ENCODE data around the gene GALNT17. TPM values are rescaled to one million over a fixed set of nuclear protein-coding genes. Genes with fewer than 3 reads are reported as not detected.

GALNT17 gene
- total RNA-seq, 1 experiment from 2014 or later = not detected

DNA sequence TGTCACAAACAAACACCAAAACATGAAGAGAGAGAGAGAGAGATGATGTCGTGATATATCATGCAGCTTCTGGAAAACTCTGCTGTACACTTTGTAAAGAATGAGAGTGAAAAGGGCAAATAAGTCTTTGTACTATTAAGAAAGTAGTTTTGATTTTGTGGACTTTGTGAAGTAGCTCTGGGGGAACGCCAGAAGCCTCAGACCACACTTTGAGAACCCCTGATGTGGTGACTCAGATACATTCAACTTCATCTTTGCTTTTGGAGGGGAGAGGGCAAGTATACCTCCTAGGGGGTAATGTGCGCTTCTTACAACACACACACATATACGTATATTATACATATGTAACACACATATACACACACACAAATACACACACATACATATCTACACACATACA is 84.3 kb downstream of the GALNT17 start:
- BruUV-seq (replicated peaks) = no TSS peak
- in situ Hi-C loops (cut with HindIII; ENCODE audit: low pct_unique_long_range_greater_than_20kb, low sequenced_read_pairs) = no loop called here
- no peak for TF ChIP-seq POLR2AphosphoS5 (IDR thresholded peaks at IDR 0.05; ENCODE audit: low read depth, low read length)
- TF ChIP-seq, protein P1, sequence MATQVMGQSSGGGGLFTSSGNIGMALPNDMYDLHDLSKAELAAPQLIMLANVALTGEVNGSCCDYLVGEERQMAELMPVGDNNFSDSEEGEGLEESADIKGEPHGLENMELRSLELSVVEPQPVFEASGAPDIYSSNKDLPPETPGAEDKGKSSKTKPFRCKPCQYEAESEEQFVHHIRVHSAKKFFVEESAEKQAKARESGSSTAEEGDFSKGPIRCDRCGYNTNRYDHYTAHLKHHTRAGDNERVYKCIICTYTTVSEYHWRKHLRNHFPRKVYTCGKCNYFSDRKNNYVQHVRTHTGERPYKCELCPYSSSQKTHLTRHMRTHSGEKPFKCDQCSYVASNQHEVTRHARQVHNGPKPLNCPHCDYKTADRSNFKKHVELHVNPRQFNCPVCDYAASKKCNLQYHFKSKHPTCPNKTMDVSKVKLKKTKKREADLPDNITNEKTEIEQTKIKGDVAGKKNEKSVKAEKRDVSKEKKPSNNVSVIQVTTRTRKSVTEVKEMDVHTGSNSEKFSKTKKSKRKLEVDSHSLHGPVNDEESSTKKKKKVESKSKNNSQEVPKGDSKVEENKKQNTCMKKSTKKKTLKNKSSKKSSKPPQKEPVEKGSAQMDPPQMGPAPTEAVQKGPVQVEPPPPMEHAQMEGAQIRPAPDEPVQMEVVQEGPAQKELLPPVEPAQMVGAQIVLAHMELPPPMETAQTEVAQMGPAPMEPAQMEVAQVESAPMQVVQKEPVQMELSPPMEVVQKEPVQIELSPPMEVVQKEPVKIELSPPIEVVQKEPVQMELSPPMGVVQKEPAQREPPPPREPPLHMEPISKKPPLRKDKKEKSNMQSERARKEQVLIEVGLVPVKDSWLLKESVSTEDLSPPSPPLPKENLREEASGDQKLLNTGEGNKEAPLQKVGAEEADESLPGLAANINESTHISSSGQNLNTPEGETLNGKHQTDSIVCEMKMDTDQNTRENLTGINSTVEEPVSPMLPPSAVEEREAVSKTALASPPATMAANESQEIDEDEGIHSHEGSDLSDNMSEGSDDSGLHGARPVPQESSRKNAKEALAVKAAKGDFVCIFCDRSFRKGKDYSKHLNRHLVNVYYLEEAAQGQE (IDR thresholded peaks at IDR 0.05; ENCODE audit: insufficient read depth in 1 of 2, low read depth in 2 of 2, low read length in 1 of 2) = no peak
- TF ChIP-seq TCF7L2 (IDR thresholded peaks at IDR 0.05; ENCODE audit: low read depth, low read length) = no peak
- TF ChIP-seq SIN3A (IDR thresholded peaks at IDR 0.05; ENCODE audit: borderline replicate concordance, insufficient read depth, low read depth, low read length) = no peak

DNA sequence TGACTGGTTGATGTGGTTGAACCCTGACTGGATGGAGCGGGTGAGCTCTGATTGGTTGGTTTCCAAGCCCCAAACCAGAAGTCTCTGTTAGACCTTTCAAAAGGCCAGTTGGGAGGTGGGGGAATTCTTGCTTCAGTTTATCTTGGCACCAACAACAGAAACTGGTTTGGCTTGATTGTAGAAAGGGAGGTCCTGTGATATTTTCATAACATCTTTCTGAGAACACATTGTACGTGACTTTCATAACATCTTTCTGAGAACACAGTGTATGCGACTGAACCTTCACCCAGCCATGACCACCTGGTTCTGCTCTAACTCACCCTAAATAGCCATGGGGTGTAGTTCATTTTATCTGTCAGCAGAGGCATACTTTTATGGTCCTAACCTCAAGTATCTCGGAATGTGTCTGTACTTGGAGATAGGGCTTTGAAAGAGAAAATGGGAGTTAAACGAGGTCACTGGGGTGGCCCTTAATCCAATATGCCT is 88.3 kb downstream of the GALNT17 start:
- Histone ChIP-seq H3K36me3 (ENCODE audit: control insufficient read depth, insufficient read depth, low read length) (no peaks in the 10 kb centered on the region), H3K27ac (ENCODE audit: low read length) (no peak overlapping the region), H3K27me3 (ENCODE audit: control insufficient read depth, insufficient read depth, low read length) (no peaks in the 10 kb centered on the region), H3K4me3 (ENCODE audit: low read depth in 2 of 2, low read length in 2 of 2) (no peak overlapping the region), H3K9me3 (ENCODE audit: control insufficient read depth, insufficient read depth, low read depth, low read length) (0 out of 2 replicates have a peak, but pooled peaks cover 2% of the 10 kb centered on the region), H3K4me1 (ENCODE audit: control insufficient read depth, insufficient read depth, low read length) (no peaks in the 10 kb centered on the region)
- in situ Hi-C loops (cut with HindIII; ENCODE audit: low pct_unique_long_range_greater_than_20kb, low sequenced_read_pairs) = no loop called here
- BruUV-seq (replicated peaks) = no TSS peak
- DNase-seq (ENCODE audit: low read depth, low spot score) = no peak
- ChIA-PET POLR2A (no interaction called here), CTCF (no interaction called here)
- intact Hi-C loops (cut with micrococcal nuclease; ENCODE audit: unreplicated experiment) = no loop called here
- TF ChIP-seq, protein P1 (IDR thresholded peaks at IDR 0.05; ENCODE audit: insufficient read depth in 1 of 2, low read depth in 2 of 2, low read length in 1 of 2) = no peak
- TF ChIP-seq, protein P2, sequence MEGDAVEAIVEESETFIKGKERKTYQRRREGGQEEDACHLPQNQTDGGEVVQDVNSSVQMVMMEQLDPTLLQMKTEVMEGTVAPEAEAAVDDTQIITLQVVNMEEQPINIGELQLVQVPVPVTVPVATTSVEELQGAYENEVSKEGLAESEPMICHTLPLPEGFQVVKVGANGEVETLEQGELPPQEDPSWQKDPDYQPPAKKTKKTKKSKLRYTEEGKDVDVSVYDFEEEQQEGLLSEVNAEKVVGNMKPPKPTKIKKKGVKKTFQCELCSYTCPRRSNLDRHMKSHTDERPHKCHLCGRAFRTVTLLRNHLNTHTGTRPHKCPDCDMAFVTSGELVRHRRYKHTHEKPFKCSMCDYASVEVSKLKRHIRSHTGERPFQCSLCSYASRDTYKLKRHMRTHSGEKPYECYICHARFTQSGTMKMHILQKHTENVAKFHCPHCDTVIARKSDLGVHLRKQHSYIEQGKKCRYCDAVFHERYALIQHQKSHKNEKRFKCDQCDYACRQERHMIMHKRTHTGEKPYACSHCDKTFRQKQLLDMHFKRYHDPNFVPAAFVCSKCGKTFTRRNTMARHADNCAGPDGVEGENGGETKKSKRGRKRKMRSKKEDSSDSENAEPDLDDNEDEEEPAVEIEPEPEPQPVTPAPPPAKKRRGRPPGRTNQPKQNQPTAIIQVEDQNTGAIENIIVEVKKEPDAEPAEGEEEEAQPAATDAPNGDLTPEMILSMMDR (IDR thresholded peaks at IDR 0.05) = no peak
- TF ChIP-seq SIN3A (IDR thresholded peaks at IDR 0.05; ENCODE audit: borderline replicate concordance, insufficient read depth, low read depth, low read length) = no peak
- no peak for TF ChIP-seq TCF7L2 (IDR thresholded peaks at IDR 0.05; ENCODE audit: low read depth, low read length)
- TF ChIP-seq POLR2AphosphoS5 (IDR thresholded peaks at IDR 0.05; ENCODE audit: low read depth, low read length) = no peak
- no peak for ATAC-seq

More for the DNA sequence above, 84.3 kb downstream of the GALNT17 start:
- ChIA-PET CTCF (no interaction called here), POLR2A (no interaction called here)
- H3K36me3 ChIP-seq (ENCODE audit: control insufficient read depth, insufficient read depth, low read length) = no peaks in the 10 kb centered on the region
- intact Hi-C loops (cut with micrococcal nuclease; ENCODE audit: unreplicated experiment) = no loop called here
- H3K4me3 ChIP-seq (ENCODE audit: low read depth in 2 of 2, low read length in 2 of 2) = no peak overlapping the region
- no peak overlapping the region for H3K27ac ChIP-seq (ENCODE audit: low read length)
- no peaks in the 10 kb centered on the region for H3K4me1 ChIP-seq (ENCODE audit: control insufficient read depth, insufficient read depth, low read length)
- DNase-seq (ENCODE audit: low read depth, low spot score) = no peak
- 0 out of 2 replicates have a peak, but pooled peaks cover 2% of the 10 kb centered on the region for H3K9me3 ChIP-seq (ENCODE audit: control insufficient read depth, insufficient read depth, low read depth, low read length)
- no peaks in the 10 kb centered on the region for H3K27me3 ChIP-seq (ENCODE audit: control insufficient read depth, insufficient read depth, low read length)
- ATAC-seq = no peak
